ENCODE data around the gene TMEM145. TPM values are rescaled to one million over a fixed set of nuclear protein-coding genes. Genes with fewer than 3 reads are reported as not detected.

The TMEM145 gene
- total RNA-seq, 1 donor from 2014 or later = 0.36 TPM

DNA sequence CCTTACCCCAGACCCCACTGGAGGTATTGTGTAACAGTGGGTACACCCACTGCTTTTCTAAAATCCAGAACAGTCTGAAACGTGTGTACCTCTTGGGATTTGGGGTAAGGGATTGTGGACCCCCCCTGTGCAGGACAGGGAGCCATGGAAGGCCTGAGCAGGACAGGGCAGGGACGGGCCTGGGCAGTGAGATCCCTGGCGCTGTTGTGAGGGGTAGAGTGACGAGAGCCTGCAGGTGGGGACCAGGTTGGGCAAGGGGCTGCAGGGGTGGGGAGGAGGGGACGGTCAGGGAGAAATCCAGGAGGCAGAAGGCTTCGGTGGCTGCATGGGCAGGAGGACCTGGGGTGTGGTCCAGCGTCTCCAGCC lies 48.4 kb downstream of the TMEM145 start:
- intact Hi-C loops (cut with micrococcal nuclease) = no loop called here
- no peak for DNase-seq

GRCh38 chr19:42362342-42362741 lies 49.2 kb downstream of the TMEM145 start:
- Histone ChIP-seq H3K27ac (replicated peaks) (no peak overlapping the region), H3K27me3 (ENCODE audit: low read depth) (no peaks in the 10 kb centered on the region), H3K4me1 (peaks cover 30% of the 10 kb centered on the region), H3K4me3 (no peak overlapping the region), H3K36me3 (peaks cover 60% of the 10 kb centered on the region), H3K9me3 (replicated peaks) (peaks cover 16% of the 10 kb centered on the region)
- DNase-seq = no peak
- TF ChIP-seq, protein P1, sequence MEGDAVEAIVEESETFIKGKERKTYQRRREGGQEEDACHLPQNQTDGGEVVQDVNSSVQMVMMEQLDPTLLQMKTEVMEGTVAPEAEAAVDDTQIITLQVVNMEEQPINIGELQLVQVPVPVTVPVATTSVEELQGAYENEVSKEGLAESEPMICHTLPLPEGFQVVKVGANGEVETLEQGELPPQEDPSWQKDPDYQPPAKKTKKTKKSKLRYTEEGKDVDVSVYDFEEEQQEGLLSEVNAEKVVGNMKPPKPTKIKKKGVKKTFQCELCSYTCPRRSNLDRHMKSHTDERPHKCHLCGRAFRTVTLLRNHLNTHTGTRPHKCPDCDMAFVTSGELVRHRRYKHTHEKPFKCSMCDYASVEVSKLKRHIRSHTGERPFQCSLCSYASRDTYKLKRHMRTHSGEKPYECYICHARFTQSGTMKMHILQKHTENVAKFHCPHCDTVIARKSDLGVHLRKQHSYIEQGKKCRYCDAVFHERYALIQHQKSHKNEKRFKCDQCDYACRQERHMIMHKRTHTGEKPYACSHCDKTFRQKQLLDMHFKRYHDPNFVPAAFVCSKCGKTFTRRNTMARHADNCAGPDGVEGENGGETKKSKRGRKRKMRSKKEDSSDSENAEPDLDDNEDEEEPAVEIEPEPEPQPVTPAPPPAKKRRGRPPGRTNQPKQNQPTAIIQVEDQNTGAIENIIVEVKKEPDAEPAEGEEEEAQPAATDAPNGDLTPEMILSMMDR (IDR thresholded peaks at IDR 0.05; ENCODE audit: borderline replicate concordance) = no peak
- intact Hi-C loops (cut with micrococcal nuclease) = no loop called here

More for the DNA sequence above, 48.4 kb downstream of the TMEM145 start:
- no peaks in the 10 kb centered on the region for H3K27me3 ChIP-seq (ENCODE audit: low read depth)
- peaks cover 22% of the 10 kb centered on the region for H3K4me1 ChIP-seq
- peaks cover 68% of the 10 kb centered on the region for H3K36me3 ChIP-seq
- H3K9me3 ChIP-seq (replicated peaks) = peaks cover 16% of the 10 kb centered on the region
- TF ChIP-seq, protein P1 (IDR thresholded peaks at IDR 0.05; ENCODE audit: borderline replicate concordance) = no peak
- H3K27ac ChIP-seq (replicated peaks) = no peak overlapping the region
- H3K4me3 ChIP-seq = no peak overlapping the region

- H3K9me3 ChIP-seq (replicated peaks) = peaks cover 16% of the 10 kb centered on the region
- H3K36me3 ChIP-seq = peaks cover 54% of the 10 kb centered on the region
- H3K27ac ChIP-seq (replicated peaks) = no peak overlapping the region
- H3K4me3 ChIP-seq = no peak overlapping the region
- intact Hi-C loops (cut with micrococcal nuclease) = no loop called here
- peaks cover 36% of the 10 kb centered on the region for H3K4me1 ChIP-seq
- TF ChIP-seq, protein P1 (IDR thresholded peaks at IDR 0.05; ENCODE audit: borderline replicate concordance) = no peak
- no peaks in the 10 kb centered on the region for H3K27me3 ChIP-seq (ENCODE audit: low read depth)
- no peak for DNase-seq
Measured at GRCh38 chr19:42362891-42363440, 49.9 kb downstream of the TMEM145 start.

DNA sequence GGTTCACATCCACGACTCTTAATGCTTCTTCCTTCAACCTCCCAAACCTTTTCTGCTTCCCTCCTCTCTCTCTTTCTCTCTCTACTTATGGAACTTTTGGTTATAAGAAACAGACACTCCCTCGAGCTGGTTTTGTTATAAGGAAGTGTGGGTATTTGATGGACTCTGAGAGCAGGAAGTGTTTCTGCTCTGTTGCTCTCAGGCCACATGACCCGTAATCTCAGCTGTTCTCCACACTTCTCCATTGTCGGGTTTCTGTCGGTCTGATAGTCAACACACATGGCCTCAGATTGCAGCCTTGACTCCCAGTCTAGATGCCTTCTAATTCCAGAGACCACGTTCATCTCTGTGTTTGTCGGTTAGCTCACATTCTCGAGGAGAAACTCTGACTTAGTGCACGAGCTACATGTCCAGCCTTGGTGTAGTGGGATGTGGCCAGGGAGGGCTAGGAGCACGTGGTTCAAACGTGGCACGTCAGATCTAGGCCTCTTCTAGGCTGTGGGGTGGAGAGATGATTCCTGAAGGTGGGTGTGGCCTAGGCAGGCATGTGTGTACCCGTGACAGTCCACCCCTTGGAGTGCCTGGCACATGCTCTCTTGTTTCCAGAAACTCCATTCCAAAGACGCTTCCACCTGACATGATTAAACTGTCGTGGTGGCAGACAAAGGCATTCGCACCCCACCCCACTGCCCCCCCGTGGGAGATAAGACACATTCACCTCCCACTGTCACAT lies 50.7 kb downstream of the TMEM145 start:
- Histone ChIP-seq H3K27ac (replicated peaks) (peak overlapping the region; percentile 82), H3K36me3 (peaks cover 48% of the 10 kb centered on the region), H3K4me1 (peaks cover 36% of the 10 kb centered on the region), H3K9me3 (replicated peaks) (peaks cover 16% of the 10 kb centered on the region), H3K4me3 (no peak overlapping the region), H3K27me3 (ENCODE audit: low read depth) (no peaks in the 10 kb centered on the region)
- DNase-seq = no peak
- intact Hi-C loops (cut with micrococcal nuclease) = no loop called here
- TF ChIP-seq, protein P1 (IDR thresholded peaks at IDR 0.05; ENCODE audit: borderline replicate concordance) = no peak

DNA sequence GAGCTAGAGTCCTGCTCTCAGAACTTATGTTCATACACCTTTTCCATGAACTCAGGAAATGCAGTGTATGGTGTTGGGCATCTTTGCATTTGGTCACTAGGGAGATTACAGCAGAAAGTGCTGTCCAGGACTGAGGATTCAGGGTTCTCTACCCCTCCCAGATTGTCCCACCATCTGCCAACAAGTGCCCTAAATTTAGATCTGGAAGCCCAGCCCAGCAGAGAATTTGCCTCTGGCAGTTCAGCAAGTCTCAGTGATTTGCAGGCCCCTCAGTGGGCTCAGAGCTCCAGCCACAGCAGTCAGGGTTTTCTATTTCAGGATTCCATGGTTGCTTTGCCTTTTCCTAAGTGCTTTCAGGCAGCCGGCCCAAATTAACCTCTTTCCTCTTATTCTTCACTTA lies 53.6 kb downstream of the TMEM145 start:
- Histone ChIP-seq H3K4me1 (peaks cover 36% of the 10 kb centered on the region), H3K9me3 (replicated peaks) (peaks cover 16% of the 10 kb centered on the region), H3K27me3 (ENCODE audit: low read depth) (no peaks in the 10 kb centered on the region), H3K36me3 (peaks cover 35% of the 10 kb centered on the region), H3K4me3 (no peak overlapping the region), H3K27ac (replicated peaks) (peak overlapping the region; percentile 82)
- no peak for DNase-seq
- TF ChIP-seq, protein P1 (IDR thresholded peaks at IDR 0.05; ENCODE audit: borderline replicate concordance) = no peak
- intact Hi-C loops (cut with micrococcal nuclease) = no loop called here

Measured in left ventricle myocardium inferior (tissue), 1 donor.